Colonic mucosa (tissue), 4 donors: ENCODE data around the gene ZNF774. TPM values are rescaled to one million over a fixed set of nuclear protein-coding genes. Genes with fewer than 3 reads are reported as not detected.

ENCODE experiments used
- DNase-seq: peaks from one replicate; pipeline ENCODE4 v3.0.0-alpha.2; 2020
- H3K27ac ChIP-seq: fragments of 200-600 bp; one replicate; pipeline ENCODE4 v1.8.0; 2021
- H3K27me3 ChIP-seq: fragments of 200-600 bp; one replicate; pipeline ENCODE4 v1.8.0; 2021
- H3K36me3 ChIP-seq: fragments of 200-600 bp; one replicate; pipeline ENCODE4 v1.8.0; 2021
- H3K4me1 ChIP-seq: fragments of 200-600 bp; one replicate; pipeline ENCODE4 v1.8.0; 2021; ENCODE audit warnings: mild to moderate bottlenecking
- H3K4me3 ChIP-seq: fragments of 200-600 bp; one replicate; pipeline ENCODE4 v1.8.0; 2021
- H3K9ac ChIP-seq, 2 donors: one replicate each; pipeline ENCODE4 v1.7.0; 2013; ENCODE audit warnings: control low read depth in 2 of 2, low read depth in 2 of 2, low read length in 2 of 2
- H3K9me3 ChIP-seq: fragments of 200-600 bp; one replicate; pipeline ENCODE4 v1.8.0; 2021
- intact Hi-C: fragments of 100-400 bp; cut with DNase I; formaldehyde crosslinking; loops from one replicate; pipeline ENCODE4 v1.14.1; 2022
- total RNA-seq, 2 donors: library from RNA; stranded (reverse); fragmentation: NEBNext Ultra II Directional in 1 of 2; extraction: Animal tissue kit (Norgen Biotek cat#: 25700) in 1 of 2; gene quantifications; one replicate each; pipeline ENCODE4 v1.2.1, GENCODE V29; 2021
- TF ChIP-seq, protein P1 (sequence below): fragments of 200-600 bp; IDR thresholded peaks from one replicate; pipeline ENCODE4 v1.8.0; 2022; ENCODE audit warnings: antibody characterized with exemption, mild to moderate bottlenecking
- donor health status: healthy.
- donor health status: DM: no; HTN: no; CAD: no.
- donor health status: DM: no; HTN: no; CAD: no.

ZNF774 gene
- total RNA-seq, 2 donors from 2014 or later, result 13.7 to 13.9 TPM

GRCh38 chr15:90379263-90379662 is 27.2 kb downstream of the ZNF774 start:
- intact Hi-C loops, result loop anchor here (5.0 kb wide), 1 partner anchor 52 kb away; no protein-coding TSS in a partner anchor

GRCh38 chr15:90381515-90381914 is 29.4 kb downstream of the ZNF774 start:
- H3K9me3 ChIP-seq, result no peaks in the 10 kb centered on the region
- H3K27ac ChIP-seq, result no peak overlapping the region
- no peaks in the 10 kb centered on the region for H3K4me1 ChIP-seq
- no peak overlapping the region for H3K4me3 ChIP-seq
- no peaks in the 10 kb centered on the region for H3K27me3 ChIP-seq
- H3K9ac ChIP-seq, result no peak overlapping the region
- intact Hi-C loops, result no loop called here
- DNase-seq, result no peak
- no peaks in the 10 kb centered on the region for H3K36me3 ChIP-seq
- TF ChIP-seq, protein P1, sequence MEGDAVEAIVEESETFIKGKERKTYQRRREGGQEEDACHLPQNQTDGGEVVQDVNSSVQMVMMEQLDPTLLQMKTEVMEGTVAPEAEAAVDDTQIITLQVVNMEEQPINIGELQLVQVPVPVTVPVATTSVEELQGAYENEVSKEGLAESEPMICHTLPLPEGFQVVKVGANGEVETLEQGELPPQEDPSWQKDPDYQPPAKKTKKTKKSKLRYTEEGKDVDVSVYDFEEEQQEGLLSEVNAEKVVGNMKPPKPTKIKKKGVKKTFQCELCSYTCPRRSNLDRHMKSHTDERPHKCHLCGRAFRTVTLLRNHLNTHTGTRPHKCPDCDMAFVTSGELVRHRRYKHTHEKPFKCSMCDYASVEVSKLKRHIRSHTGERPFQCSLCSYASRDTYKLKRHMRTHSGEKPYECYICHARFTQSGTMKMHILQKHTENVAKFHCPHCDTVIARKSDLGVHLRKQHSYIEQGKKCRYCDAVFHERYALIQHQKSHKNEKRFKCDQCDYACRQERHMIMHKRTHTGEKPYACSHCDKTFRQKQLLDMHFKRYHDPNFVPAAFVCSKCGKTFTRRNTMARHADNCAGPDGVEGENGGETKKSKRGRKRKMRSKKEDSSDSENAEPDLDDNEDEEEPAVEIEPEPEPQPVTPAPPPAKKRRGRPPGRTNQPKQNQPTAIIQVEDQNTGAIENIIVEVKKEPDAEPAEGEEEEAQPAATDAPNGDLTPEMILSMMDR, result no peak

More at GRCh38 chr15:90379263-90379662, 27.2 kb downstream of the ZNF774 start:
- no peak overlapping the region for H3K27ac ChIP-seq
- no peak overlapping the region for H3K9ac ChIP-seq
- TF ChIP-seq, protein P1, result no peak
- no peak overlapping the region for H3K4me3 ChIP-seq
- H3K27me3 ChIP-seq, result no peaks in the 10 kb centered on the region
- H3K36me3 ChIP-seq, result no peaks in the 10 kb centered on the region
- H3K4me1 ChIP-seq, result no peaks in the 10 kb centered on the region
- no peak for DNase-seq
- no peaks in the 10 kb centered on the region for H3K9me3 ChIP-seq

DNA sequence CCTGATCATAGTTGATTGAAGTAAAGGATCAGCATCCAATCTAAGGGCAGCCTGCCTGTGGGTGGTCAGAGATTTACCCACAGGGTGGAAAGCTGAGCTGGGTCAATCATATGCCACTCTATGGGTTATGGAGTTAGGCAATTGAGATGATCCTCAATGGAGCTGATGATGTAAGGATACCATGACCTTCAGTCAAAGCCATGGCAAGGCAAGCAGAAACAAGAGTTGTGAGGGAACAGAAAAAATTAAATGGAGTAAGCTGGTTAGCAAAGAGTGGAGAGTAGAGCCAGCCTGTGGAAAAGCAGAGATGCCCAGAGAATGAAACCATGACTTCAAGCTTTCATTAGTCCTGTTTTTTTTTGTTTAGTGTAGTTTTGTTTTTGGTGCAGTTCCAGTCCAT is 30.2 kb downstream of the ZNF774 start:
- TF ChIP-seq, protein P1, result no peak
- no peak overlapping the region for H3K4me3 ChIP-seq
- no peak overlapping the region for H3K27ac ChIP-seq
- no peak overlapping the region for H3K9ac ChIP-seq
- no peaks in the 10 kb centered on the region for H3K36me3 ChIP-seq
- H3K4me1 ChIP-seq, result no peaks in the 10 kb centered on the region
- H3K9me3 ChIP-seq, result no peaks in the 10 kb centered on the region
- H3K27me3 ChIP-seq, result no peaks in the 10 kb centered on the region
- intact Hi-C loops, result no loop called here
- DNase-seq, result no peak

DNA sequence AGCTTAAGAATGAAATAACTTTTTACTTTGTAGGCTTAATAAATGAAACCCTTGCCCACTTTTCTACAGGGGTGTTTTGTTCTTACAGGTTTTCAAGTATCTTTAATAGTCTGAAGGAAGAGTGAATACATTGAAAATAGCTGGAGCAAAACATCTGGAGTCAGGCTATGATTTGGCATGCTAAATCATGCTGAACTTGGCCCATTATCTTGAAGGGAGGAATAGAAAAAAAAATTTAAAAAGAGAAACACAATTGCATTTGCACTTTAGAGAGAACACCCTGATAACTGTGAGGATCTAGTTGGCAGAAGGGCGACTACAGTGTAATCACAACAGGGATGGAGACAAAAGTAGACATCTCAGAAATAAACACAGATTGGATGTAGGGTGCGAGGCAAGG is 34.1 kb downstream of the ZNF774 start:
- Histone ChIP-seq H3K4me3 (no peak overlapping the region), H3K9me3 (no peaks in the 10 kb centered on the region), H3K9ac (no peak overlapping the region), H3K27ac (no peak overlapping the region), H3K27me3 (no peaks in the 10 kb centered on the region), H3K4me1 (no peaks in the 10 kb centered on the region), H3K36me3 (peaks cover 3% of the 10 kb centered on the region)
- TF ChIP-seq, protein P1, result no peak
- intact Hi-C loops, result no loop called here
- no peak for DNase-seq

GRCh38 chr15:90387534-90388461 is 35.7 kb downstream of the ZNF774 start, which contains the start of gene IQGAP1:
IQGAP1 (plus strand) TSS chr15:90388242; CDS start chr15:90388342, 100 bp downstream.
- intact Hi-C loops, result no loop called here
- H3K4me1 ChIP-seq, result no peaks in the 10 kb centered on the region
- DNase-seq, result peak; percentile 99
- H3K27ac ChIP-seq, result peak within 1 kb of the TSS; percentile 97
- H3K27me3 ChIP-seq, result no peaks in the 10 kb centered on the region
- peak within 1 kb of the TSS; percentile 63 for H3K4me3 ChIP-seq
- no peaks in the 10 kb centered on the region for H3K9me3 ChIP-seq
- H3K36me3 ChIP-seq, result peaks cover 6% of the 10 kb centered on the region
- H3K9ac ChIP-seq, result peak within 1 kb of the TSS; percentile 66 to 96
- TF ChIP-seq, protein P1, result no peak
